NCI-H1105 treated with DMSO at 0.1 percent for 48 hours (cell line): ENCODE results near the gene SETD4.
A peak's percentile ranks its signal among the peaks of the same experiment; 100 is the strongest.
"Not testable (repeated sequence)": the region's sequence is repeated elsewhere in the genome, so short reads cannot be mapped to it uniquely, and the experiment has no call there.

Experiments
- DNase-seq: peaks from one replicate; lab custom pipeline; 2025; lab: John Stamatoyannopoulos, UW

The SETD4 gene

GRCh38 chr21:36060159-36060921 lies at the start of gene SETD4:
SETD4 (minus strand) TSS chr21:36060526; CDS start chr21:36058888, 1,638 bp downstream.
- peak; percentile 88 for DNase-seq

- DNase-seq: no peak
These were observed 49.5 kb upstream of the SETD4 start for GRCh38 chr21:36109868-36110267.

- DNase-seq: no peak
These were observed 45.1 kb upstream of the SETD4 start for GRCh38 chr21:36105327-36105842.

GRCh38 chr21:36104317-36105300 lies 44.3 kb upstream of the SETD4 start:
- DNase-seq: no peak

- no peak for DNase-seq
These were observed 43.1 kb upstream of the SETD4 start for GRCh38 chr21:36103434-36103833.

GRCh38 chr21:36100971-36101641 lies 40.8 kb upstream of the SETD4 start:
- no peak for DNase-seq

GRCh38 chr21:36099695-36100211 lies 39.4 kb upstream of the SETD4 start:
- DNase-seq: not testable (repeated sequence)

GRCh38 chr21:36099000-36099399 lies 38.7 kb upstream of the SETD4 start:
- no peak for DNase-seq

GRCh38 chr21:36098182-36098532 lies 37.8 kb upstream of the SETD4 start:
- no peak for DNase-seq

- no peak for DNase-seq
These were observed 37.3 kb upstream of the SETD4 start for GRCh38 chr21:36097427-36098181.

- no peak for DNase-seq
These were observed 36.3 kb upstream of the SETD4 start for GRCh38 chr21:36096398-36097290.

- no peak for DNase-seq
These were observed 33.2 kb upstream of the SETD4 start for GRCh38 chr21:36093512-36093911.

GRCh38 chr21:36092681-36093080 lies 32.4 kb upstream of the SETD4 start:
- DNase-seq: no peak

- no peak for DNase-seq
These were observed 29.6 kb upstream of the SETD4 start for GRCh38 chr21:36089946-36090345.

- DNase-seq: no peak
These were observed 27.2 kb upstream of the SETD4 start for GRCh38 chr21:36087362-36088138.

- no peak for DNase-seq
These were observed 21.9 kb upstream of the SETD4 start for GRCh38 chr21:36082237-36082664.

GRCh38 chr21:36080386-36080785 lies 20.1 kb upstream of the SETD4 start:
- DNase-seq: no peak

GRCh38 chr21:36079671-36080070 lies 19.3 kb upstream of the SETD4 start:
- no peak for DNase-seq

- no peak for DNase-seq
These were observed 18.8 kb upstream of the SETD4 start for GRCh38 chr21:36079010-36079649.
